Sigmoid colon (tissue), 4 donors: ENCODE results near the gene EPN2.
"Not testable (repeated sequence)": the region's sequence is repeated elsewhere in the genome, so short reads cannot be mapped to it uniquely, and the experiment has no call there.

Experiments used
- EP300 ChIP-seq, 4 donors: sonication (generic); formaldehyde crosslinking; IDR thresholded peaks; one replicate each; pipeline ENCODE4 v1.6.1; 2017; ENCODE audit warnings: antibody characterized with exemption in 4 of 4
- POLR2A ChIP-seq, 2 donors: fragments of 450-650 bp; IDR thresholded peaks; one replicate each; pipeline ENCODE4 v1.6.1; 2016; ENCODE audit warnings: antibody characterized with exemption in 2 of 2, mild to moderate bottlenecking in 2 of 2, moderate library complexity in 2 of 2
- POLR2AphosphoS5 ChIP-seq, 4 donors: sonication (generic); formaldehyde crosslinking; IDR thresholded peaks; one replicate each; pipeline ENCODE4 v1.6.1; 2017; ENCODE audit warnings: antibody characterized with exemption in 4 of 4
- TF ChIP-seq, protein P1 (sequence below), 4 experiments: fragments of 450-650 bp in 3 of 4; fragments of 200-600 bp in 1 of 4; IDR thresholded peaks; one replicate each; pipeline ENCODE4 v1.5.1; 2016 to 2019; ENCODE audit warnings: antibody characterized with exemption in 4 of 4, mild to moderate bottlenecking in 3 of 4, moderate library complexity in 2 of 4

- TF ChIP-seq, protein P1, sequence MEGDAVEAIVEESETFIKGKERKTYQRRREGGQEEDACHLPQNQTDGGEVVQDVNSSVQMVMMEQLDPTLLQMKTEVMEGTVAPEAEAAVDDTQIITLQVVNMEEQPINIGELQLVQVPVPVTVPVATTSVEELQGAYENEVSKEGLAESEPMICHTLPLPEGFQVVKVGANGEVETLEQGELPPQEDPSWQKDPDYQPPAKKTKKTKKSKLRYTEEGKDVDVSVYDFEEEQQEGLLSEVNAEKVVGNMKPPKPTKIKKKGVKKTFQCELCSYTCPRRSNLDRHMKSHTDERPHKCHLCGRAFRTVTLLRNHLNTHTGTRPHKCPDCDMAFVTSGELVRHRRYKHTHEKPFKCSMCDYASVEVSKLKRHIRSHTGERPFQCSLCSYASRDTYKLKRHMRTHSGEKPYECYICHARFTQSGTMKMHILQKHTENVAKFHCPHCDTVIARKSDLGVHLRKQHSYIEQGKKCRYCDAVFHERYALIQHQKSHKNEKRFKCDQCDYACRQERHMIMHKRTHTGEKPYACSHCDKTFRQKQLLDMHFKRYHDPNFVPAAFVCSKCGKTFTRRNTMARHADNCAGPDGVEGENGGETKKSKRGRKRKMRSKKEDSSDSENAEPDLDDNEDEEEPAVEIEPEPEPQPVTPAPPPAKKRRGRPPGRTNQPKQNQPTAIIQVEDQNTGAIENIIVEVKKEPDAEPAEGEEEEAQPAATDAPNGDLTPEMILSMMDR (IDR thresholded peaks at IDR 0.05) = peak in 1 of 4 experiments; percentile 28
- not testable (repeated sequence) for TF ChIP-seq POLR2AphosphoS5, POLR2A, EP300 (IDR thresholded peaks at IDR 0.05)
Observed at GRCh38 chr17:19237139-19237388, at the start of gene EPN2.
